Neural progenitor cell (in vitro differentiated cells): ENCODE results near the gene MORN5. TPM values are rescaled to one million over a fixed set of nuclear protein-coding genes. Genes with fewer than 3 reads are reported as not detected.
A peak's percentile ranks its signal among the peaks of the same experiment; 100 is the strongest.

Experiments
- DNase-seq: peaks from one replicate; pipeline ENCODE4 v3.0.0-alpha.2; 2016; ENCODE audit warnings: low spot score
- H2AFZ ChIP-seq: fragments of 200-600 bp; sonication (generic); replicated peaks from 2 replicates; pipeline ENCODE4 v1.6.1; 2016; ENCODE audit warnings: antibody characterized with exemption
- H3F3A ChIP-seq: fragments of 200-600 bp; sonication (generic); 2 replicates; pipeline ENCODE4 v1.6.1; 2016; ENCODE audit warnings: antibody characterized with exemption, low read depth
- H3K27ac ChIP-seq: fragments of 200-600 bp; sonication (generic); 2 replicates; pipeline ENCODE4 v1.5.1; 2016; ENCODE audit warnings: mild to moderate bottlenecking
- H3K27me3 ChIP-seq: fragments of 200-600 bp; sonication (generic); 2 replicates; pipeline ENCODE4 v1.6.1; 2016; ENCODE audit warnings: mild to moderate bottlenecking, moderate library complexity
- H3K36me3 ChIP-seq: fragments of 200-600 bp; sonication (generic); 2 replicates; pipeline ENCODE4 v1.5.1; 2016
- H3K4me1 ChIP-seq: fragments of 200-600 bp; sonication (generic); 2 replicates; pipeline ENCODE4 v1.6.1; 2016; ENCODE audit warnings: mixed run types
- H3K4me2 ChIP-seq: fragments of 200-600 bp; sonication (generic); 2 replicates; pipeline ENCODE4 v1.6.1; 2016
- H3K4me3 ChIP-seq: fragments of 200-600 bp; sonication (generic); 2 replicates; pipeline ENCODE4 v1.5.1; 2016
- H3K79me2 ChIP-seq: fragments of 200-600 bp; sonication (generic); 2 replicates; pipeline ENCODE4 v1.6.1; 2016; ENCODE audit warnings: low read depth
- H3K9ac ChIP-seq: fragments of 200-600 bp; sonication (generic); 2 replicates; pipeline ENCODE4 v1.6.1; 2016
- H3K9me3 ChIP-seq: fragments of 200-600 bp; sonication (generic); 2 replicates; pipeline ENCODE4 v1.5.1; 2016; ENCODE audit warnings: low read depth
- H4K20me1 ChIP-seq: fragments of 200-600 bp; sonication (generic); 2 replicates; pipeline ENCODE4 v1.6.1; 2016; ENCODE audit warnings: low read depth
- H3K27ac Mint-ChIP-seq: 3 replicates; pipeline ENCODE4 v1.8.0; 2021; ENCODE audit warnings: mixed read lengths
- H3K27me3 Mint-ChIP-seq: 2 replicates; pipeline ENCODE4 v1.8.0; 2022; ENCODE audit warnings: low read depth, mild to moderate bottlenecking, inconsistent platforms, moderate library complexity, mixed read lengths; ENCODE audit not compliant: insufficient read depth
- H3K36me3 Mint-ChIP-seq: 3 replicates; pipeline ENCODE4 v1.8.0; 2021; ENCODE audit warnings: mixed read lengths
- H3K4me1 Mint-ChIP-seq: 3 replicates; pipeline ENCODE4 v1.8.0; 2021; ENCODE audit warnings: mixed read lengths
- H3K4me3 Mint-ChIP-seq: 3 replicates; pipeline ENCODE4 v1.8.0; 2021; ENCODE audit warnings: mild to moderate bottlenecking, moderate library complexity, mixed read lengths
- H3K9me3 Mint-ChIP-seq: 3 replicates; pipeline ENCODE4 v1.8.0; 2020; ENCODE audit warnings: mixed read lengths
- EZH2 ChIP-seq: fragments of 200-600 bp; sonication (generic); IDR thresholded peaks from 2 replicates; pipeline ENCODE4 v1.6.1; 2017; ENCODE audit warnings: antibody characterized with exemption, mild to moderate bottlenecking, moderate library complexity
- EZH2phosphoT487 ChIP-seq: fragments of 200-600 bp; sonication (generic); IDR thresholded peaks from 2 replicates; pipeline ENCODE4 v1.6.1; 2017; ENCODE audit warnings: antibody characterized with exemption
- total RNA-seq: library from RNA; depleted of rRNA; stranded (reverse); fragments of >200 nt; gene quantifications from 2 replicates; pipeline ENCODE4 v1.2.3, GENCODE V29; 2015; ENCODE audit warnings: low replicate concordance
- TF ChIP-seq, protein P1 (sequence below): fragments of 200-600 bp; sonication (generic); IDR thresholded peaks from 2 replicates; pipeline ENCODE4 v1.5.1; 2017; ENCODE audit warnings: antibody characterized with exemption, mild to moderate bottlenecking

MORN5 gene
- total RNA-seq, 1 donor from 2014 or later, result 3.7 TPM

DNA sequence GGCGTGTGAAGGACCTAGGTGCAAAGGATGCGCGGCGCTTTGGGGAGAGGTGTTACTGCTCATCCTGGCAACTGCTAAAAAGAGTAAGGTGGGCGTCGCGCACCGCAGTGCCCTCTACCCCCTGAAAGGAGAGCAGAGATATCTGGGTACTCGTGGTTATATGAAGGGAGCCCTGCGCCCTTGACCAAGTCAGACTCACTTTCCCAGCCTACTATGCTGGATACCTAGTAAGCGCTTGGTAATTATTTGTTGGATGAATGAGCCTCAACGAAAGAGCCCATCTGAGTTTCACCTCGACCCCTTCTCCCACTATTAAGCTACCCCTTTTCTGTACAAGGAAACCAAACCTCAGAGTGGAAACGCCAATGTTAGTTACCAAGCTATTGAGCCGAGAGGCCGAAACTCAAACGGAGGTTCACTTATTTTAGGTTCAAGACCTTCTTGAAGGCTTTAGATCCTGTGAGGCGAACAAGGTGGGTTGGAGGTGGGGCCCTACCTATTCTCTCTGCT, 61.0 kb downstream of the MORN5 start:
- Histone ChIP-seq H3K4me2 (peak overlapping the region; percentile 81), H3F3A (peaks cover 3% of the 10 kb centered on the region), H3K4me1 (peaks cover 31% of the 10 kb centered on the region), H4K20me1 (peaks cover 82% of the 10 kb centered on the region), H2AFZ (no peak overlapping the region), H3K9me3 (no peaks in the 10 kb centered on the region), H3K79me2 (no peaks in the 10 kb centered on the region), H3K36me3 (no peaks in the 10 kb centered on the region), H3K4me3 (peak overlapping the region; percentile 42), H3K27ac (no peak overlapping the region), H3K27me3 (peaks cover 100% of the 10 kb centered on the region), H3K9ac (no peak overlapping the region)
- Mint-ChIP-seq H3K36me3 (no peaks in the 10 kb centered on the region), H3K27me3 (peaks cover 98% of the 10 kb centered on the region), H3K4me3 (no peak overlapping the region), H3K27ac (no peak overlapping the region), H3K4me1 (peaks cover 22% of the 10 kb centered on the region), H3K9me3 (peaks cover 17% of the 10 kb centered on the region)
- DNase-seq, result peak; percentile 33
- TF ChIP-seq, protein P1, sequence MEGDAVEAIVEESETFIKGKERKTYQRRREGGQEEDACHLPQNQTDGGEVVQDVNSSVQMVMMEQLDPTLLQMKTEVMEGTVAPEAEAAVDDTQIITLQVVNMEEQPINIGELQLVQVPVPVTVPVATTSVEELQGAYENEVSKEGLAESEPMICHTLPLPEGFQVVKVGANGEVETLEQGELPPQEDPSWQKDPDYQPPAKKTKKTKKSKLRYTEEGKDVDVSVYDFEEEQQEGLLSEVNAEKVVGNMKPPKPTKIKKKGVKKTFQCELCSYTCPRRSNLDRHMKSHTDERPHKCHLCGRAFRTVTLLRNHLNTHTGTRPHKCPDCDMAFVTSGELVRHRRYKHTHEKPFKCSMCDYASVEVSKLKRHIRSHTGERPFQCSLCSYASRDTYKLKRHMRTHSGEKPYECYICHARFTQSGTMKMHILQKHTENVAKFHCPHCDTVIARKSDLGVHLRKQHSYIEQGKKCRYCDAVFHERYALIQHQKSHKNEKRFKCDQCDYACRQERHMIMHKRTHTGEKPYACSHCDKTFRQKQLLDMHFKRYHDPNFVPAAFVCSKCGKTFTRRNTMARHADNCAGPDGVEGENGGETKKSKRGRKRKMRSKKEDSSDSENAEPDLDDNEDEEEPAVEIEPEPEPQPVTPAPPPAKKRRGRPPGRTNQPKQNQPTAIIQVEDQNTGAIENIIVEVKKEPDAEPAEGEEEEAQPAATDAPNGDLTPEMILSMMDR, result no peak
- TF ChIP-seq EZH2, result peak; percentile 37
- no peak for TF ChIP-seq EZH2phosphoT487

DNA sequence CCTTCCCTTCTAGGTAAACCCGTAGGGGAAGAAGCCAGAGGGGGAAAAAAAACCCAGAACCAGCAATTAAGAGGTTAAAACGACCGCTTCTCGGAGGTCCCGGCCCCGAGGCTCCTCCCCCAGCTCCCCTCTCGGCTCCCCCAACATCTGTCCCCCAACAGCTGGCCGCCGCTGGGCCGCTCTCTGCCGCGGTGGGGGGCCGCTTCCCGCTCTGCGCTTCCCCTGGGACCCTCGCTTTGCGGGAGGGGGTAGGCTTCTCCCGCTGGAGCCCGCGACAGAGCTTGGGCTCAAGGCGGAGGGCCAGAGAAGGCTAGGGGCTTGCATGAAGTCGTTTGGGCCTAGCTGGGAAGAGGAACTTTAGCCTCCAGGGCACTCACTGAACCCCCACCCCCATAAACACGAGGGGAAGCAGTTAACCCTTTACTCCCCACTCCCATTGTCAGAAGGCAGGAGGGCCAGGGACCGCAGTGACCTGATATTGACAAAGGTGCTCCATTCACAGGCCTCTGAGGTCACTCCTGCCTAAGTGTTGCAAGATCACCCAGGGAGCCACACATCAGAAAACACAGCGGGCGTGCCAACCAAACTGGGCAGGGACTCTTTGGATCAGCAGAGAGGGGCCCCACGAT, 61.6 kb downstream of the MORN5 start:
- Histone ChIP-seq H3K27me3 (peaks cover 100% of the 10 kb centered on the region), H3K4me2 (peak overlapping the region; percentile 81), H3F3A (peaks cover 3% of the 10 kb centered on the region), H3K9me3 (no peaks in the 10 kb centered on the region), H3K4me1 (peaks cover 31% of the 10 kb centered on the region), H3K9ac (no peak overlapping the region), H3K4me3 (peak overlapping the region; percentile 42), H2AFZ (no peak overlapping the region), H3K27ac (no peak overlapping the region), H4K20me1 (peaks cover 80% of the 10 kb centered on the region), H3K36me3 (no peaks in the 10 kb centered on the region), H3K79me2 (no peaks in the 10 kb centered on the region)
- no peaks in the 10 kb centered on the region for H3K36me3 Mint-ChIP-seq
- H3K27ac Mint-ChIP-seq, result no peak overlapping the region
- peaks cover 16% of the 10 kb centered on the region for H3K9me3 Mint-ChIP-seq
- H3K4me3 Mint-ChIP-seq, result no peak overlapping the region
- peaks cover 25% of the 10 kb centered on the region for H3K4me1 Mint-ChIP-seq
- peaks cover 98% of the 10 kb centered on the region for H3K27me3 Mint-ChIP-seq
- TF ChIP-seq EZH2 (peak; percentile 7), EZH2phosphoT487 (no peak)
- TF ChIP-seq, protein P1, result no peak
- peak; percentile 64 for DNase-seq

GRCh38 chr9:122222791-122223190, 63.1 kb downstream of the MORN5 start:
- no peak overlapping the region for H3K4me2 ChIP-seq
- peaks cover 100% of the 10 kb centered on the region for H3K27me3 ChIP-seq
- no peak overlapping the region for H3K4me3 ChIP-seq
- peaks cover 6% of the 10 kb centered on the region for H3F3A ChIP-seq
- no peaks in the 10 kb centered on the region for H3K36me3 Mint-ChIP-seq
- H3K9ac ChIP-seq, result no peak overlapping the region
- H3K4me1 ChIP-seq, result peaks cover 39% of the 10 kb centered on the region
- H4K20me1 ChIP-seq, result peaks cover 87% of the 10 kb centered on the region
- no peak overlapping the region for H3K4me3 Mint-ChIP-seq
- H3K36me3 ChIP-seq, result no peaks in the 10 kb centered on the region
- TF ChIP-seq EZH2, result no peak
- TF ChIP-seq, protein P1, result no peak
- TF ChIP-seq EZH2phosphoT487, result no peak
- no peak overlapping the region for H2AFZ ChIP-seq
- H3K27ac Mint-ChIP-seq, result no peak overlapping the region
- peaks cover 36% of the 10 kb centered on the region for H3K4me1 Mint-ChIP-seq
- no peaks in the 10 kb centered on the region for H3K9me3 ChIP-seq
- H3K27ac ChIP-seq, result no peak overlapping the region
- peaks cover 15% of the 10 kb centered on the region for H3K9me3 Mint-ChIP-seq
- H3K27me3 Mint-ChIP-seq, result peaks cover 95% of the 10 kb centered on the region
- H3K79me2 ChIP-seq, result no peaks in the 10 kb centered on the region
- DNase-seq, result no peak
